Measurements from ENCODE around the gene AMPD1.

AMPD1 gene

DNA sequence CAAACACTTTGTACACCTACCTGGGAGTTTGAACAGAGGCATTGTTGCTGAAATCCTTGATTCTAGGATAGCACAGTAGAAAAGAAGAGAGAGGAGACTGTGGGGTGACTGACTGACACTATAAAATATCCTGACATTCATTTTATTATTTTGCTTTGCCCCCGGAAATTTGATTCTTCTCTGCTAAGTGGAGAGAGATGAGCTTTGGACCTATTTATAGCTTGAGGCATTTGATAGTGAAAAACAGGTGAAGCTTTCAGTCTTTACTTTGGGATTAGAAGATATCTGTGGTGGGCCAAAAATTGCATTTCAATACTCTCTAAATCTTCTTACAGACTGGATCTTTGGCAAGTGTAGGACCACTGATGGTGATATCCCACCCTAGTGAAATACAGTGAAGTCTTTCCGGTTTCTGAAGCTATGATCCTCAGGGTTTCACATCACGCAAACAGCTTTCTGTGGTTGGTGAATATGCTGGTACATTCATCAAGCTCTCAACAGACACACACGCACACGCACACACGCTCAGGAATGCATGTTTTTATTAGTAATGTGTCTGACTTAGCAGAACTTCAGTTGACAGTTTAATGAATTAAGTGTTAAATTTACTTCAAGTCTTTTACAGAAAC is at the start of gene AMPD1:
TSS of gene AMPD1 (minus strand) at position 117 of the 629 bp plus-strand sequence. CDS start at position 42, 75 bp downstream.
- DNase-seq = no peak

DNA sequence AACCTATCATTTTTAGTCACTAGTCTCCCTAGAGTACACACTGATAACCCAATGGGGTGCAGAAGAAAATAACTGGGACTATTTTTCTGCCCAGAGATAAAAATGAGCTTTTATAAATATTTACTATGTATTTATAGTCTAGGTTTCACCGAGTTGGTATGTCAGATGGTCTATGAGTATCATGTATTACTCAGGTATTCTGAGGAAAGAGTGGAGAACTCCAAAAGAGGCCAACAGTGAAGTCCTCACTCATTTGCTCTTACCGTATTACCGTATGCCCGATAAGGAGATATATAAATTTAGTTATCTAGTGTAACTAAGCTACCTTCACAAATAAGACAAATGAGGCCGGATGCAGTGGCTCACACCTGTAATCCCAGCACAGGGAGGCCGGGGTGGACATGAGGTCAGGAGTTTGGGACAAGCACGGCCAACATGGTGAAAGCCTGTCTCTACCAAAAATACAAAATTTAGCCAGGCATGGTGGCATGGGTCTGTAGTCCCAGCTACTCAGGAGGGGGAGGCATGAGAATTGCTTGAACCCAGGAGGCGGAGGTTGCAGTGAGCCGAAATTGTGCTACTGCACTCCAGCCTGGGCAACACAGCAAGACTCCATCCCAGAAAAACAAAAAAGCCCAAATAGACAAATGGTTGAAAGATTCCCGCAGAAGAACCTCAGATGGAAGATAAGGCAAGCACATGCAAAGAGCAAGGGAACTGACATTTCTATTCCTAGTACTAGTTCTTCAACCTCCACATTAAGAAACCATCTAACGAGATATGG is 46.8 kb upstream of the AMPD1 start:
- no peak for DNase-seq

DNA sequence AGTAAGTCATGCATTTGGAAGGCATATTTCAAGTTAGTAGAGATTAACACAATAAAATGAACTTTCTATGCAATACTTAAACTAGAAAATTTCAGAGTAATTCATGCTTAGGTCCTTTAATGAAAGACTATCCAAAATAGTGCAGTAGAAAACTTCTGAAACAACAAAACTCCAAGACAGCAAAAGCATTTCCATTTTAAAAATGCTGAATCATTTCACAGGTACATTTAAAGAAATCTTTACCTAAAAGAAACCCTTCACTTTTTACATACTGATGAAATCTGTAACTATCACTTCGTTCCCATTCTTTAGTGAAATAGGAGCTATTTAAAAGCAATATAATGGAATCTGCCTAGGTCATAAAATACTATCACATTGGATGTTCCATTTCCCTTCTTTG is 45.0 kb upstream of the AMPD1 start:
- DNase-seq = no peak

DNA sequence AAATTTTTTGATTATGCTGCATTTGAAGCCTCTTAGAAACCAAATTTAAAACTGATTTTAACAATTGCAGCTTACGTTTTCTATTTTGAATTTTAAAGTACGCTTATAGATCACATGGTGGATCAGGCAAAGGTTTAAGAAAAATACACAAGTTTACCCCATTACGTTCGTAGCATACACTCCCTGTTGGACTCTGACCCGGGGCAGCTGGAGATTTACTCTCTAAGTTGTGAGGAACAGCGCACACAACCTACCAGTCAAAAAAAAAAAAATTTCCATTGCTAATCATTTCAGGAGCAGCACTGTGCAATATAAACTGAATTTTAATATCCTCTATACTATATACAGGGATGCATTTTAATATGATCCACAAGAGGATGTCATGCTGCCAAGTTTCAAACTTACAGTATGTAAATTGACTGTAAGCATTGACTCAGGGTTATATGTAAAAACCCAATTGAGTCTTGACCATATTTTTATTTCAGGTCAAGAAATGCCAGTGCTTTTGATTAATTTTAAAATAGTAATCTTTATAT is 42.0 kb upstream of the AMPD1 start:
- DNase-seq = no peak

DNA sequence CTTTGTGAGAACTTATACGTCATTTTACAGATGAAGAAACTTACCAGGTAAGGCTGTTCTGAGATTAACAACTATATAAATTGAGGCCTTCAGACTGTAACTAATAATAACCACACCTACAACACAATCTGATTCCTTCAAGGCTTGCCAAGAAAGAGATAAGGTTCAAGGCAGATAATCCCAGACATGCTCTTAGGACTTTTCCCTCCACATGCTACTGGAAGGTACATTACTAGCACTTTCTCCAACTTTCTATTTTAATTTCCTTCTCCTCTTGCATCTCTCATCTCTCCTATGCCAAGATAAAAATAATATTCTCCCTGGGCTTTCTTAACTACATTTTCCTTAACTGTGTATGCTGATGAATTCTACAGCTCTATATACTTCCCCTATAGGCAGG is 40.1 kb upstream of the AMPD1 start:
- no peak for DNase-seq

DNA sequence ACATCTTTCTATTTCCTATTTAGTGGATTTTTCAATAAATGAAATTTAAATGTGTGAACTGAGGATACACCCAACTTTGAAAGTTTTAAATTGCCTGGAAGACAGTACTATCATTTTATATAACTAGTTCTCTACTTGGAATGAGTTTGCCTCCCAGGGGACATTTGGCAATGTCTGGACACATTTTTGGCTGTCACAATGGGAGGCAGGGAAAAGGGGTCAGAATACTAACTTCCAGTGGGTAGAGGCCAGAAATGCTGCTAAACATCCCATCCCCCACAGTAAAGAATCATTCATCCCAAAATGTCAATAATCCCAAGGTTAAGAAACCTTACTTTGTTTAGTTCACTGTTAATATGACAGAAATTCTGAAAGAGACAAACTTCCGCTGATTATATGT is 34.4 kb upstream of the AMPD1 start:
- no peak for DNase-seq

DNA sequence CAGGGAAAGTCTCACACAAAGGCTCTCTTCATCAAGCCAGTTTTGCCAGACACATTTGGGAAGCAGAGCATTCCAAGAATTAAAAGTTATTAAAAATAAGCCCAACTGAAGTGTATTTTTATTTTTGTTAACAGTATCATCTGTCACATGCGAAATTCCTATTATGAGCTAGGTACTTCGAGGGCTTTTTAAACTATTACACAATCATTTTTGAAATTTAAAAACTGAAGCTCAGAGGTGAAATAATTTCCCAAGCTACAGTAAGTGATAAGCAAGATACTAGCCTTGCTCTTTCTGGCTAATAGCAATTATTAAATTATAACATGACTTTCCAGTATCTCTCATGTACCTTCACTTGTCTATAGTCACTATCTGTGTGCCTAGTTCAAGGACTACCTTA is 33.2 kb upstream of the AMPD1 start:
- no peak for DNase-seq

DNA sequence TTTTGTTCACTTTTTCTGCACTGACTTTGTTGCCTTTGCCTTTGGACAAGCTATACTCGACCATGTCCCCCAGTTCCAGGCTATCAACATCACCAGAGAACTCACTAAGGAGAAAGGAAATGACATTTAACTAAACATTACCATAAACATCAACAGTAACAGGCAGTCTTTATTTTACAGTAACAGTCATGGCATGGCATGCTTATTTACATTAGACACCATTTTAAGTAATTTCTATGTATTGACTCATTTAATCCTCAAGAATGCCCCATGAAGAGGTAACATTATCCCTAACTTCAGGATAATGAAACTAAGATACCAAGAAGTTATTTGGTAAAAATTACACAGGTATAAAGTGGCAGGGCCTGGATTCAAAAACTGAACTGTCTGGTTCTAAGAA is 29.9 kb upstream of the AMPD1 start:
- no peak for DNase-seq

DNA sequence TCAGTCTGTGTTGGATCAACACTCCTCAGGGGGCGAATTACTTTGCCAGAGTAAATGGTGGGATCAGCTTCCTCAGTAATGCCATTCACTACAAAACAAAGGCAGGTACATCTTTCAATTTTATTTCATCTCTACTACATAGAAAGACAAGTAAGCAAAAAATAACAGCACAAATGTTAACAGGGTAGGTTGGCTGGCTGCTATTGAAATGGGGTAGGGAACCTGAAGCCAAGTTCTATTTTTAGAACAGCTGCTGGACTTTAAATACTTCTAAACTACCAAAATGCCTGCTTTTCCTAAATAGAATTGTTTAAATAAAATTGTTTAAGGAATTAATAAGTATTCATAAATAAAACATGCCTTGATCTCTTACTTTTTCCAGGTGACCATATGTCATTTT is 28.6 kb upstream of the AMPD1 start:
- no peak for DNase-seq

DNA sequence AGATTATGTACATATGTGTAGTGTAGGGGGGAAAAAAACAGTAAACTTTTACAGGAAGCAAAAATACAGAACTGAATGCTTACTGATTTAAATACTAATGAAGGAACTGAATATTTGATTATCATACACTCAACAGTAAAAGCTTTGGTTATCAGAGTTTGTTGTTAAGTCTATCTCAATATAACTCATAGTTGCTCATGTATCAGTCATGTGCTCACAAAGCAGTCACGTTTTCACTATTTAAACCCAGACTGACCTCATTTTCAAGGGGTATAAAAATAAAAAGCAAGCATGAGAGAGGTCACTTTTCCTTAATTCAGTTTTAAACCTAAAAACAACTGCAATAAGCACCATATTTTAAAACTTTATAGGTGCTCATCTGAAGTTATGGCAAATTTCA is 28.1 kb upstream of the AMPD1 start:
- no peak for DNase-seq

DNA sequence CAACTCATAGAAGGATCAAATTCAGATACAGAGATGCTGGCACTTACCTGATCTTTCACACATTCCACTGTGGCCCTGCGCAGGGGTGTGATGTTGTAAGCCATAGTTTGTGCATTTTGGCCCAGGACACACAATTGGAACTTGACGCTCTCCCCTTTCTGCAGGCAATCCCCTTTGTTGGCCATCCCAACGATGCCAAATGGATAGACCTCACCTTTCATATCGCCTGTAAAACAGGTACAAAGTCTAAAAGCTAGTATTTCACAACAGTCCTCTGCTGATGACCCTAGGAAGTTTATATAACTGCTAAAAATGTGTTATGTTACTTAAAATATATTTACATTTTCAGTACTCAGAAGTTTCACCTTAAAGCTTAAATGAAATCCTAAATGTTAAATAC is 25.1 kb upstream of the AMPD1 start:
- no peak for DNase-seq

DNA sequence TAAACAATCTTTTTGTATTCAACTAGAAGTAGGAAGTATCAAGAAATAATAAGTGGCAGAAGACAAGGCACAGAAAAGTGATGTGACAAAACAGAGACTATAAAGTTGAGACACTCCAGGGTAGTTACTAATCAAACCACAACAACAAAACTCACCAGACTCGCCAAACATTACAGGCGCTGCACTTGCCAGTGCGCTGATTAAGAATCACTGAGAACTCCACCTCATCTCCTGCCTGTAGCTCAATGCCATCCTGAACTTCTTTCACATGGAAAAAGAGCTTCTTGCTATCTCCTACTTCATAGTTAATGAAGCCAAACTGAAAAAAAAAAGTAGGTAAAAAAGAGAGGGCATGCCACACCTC is 24.1 kb upstream of the AMPD1 start:
- no peak for DNase-seq

DNA sequence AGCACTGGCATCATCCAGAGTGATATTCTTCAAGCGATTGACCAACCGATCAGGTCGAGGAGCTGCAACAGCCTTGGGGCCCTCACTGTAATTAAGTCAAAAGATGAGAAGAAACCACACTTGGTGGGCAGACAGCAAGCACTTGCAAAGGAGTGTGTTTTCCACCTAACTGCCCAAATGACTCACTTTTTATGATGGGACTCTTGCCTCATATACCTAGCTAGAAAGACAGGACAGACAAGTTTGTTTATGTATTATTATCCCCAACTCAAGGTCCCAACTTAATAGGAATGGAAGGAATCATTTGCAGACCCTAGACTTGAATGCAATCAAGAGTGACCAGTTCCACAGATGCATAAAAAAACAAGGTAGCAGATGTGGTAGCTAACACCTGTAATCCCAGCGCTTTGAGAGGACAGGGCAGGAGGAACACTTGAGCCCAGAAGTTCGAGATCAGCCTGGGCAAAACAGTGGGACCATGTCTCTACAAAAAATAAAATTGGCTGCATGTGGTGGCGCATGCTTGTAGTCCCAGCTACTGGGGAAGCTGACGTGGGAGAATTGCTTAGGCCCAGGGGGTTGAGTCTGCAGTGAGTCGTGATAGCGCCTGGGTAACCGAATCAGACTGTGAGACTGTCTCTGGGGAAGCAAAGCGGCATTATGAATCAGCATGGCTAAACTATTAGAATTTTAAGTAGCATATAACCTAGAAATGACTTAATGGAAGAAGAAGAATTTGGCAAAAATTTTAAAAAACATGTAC is 23.5 kb upstream of the AMPD1 start:
- no peak for DNase-seq

DNA sequence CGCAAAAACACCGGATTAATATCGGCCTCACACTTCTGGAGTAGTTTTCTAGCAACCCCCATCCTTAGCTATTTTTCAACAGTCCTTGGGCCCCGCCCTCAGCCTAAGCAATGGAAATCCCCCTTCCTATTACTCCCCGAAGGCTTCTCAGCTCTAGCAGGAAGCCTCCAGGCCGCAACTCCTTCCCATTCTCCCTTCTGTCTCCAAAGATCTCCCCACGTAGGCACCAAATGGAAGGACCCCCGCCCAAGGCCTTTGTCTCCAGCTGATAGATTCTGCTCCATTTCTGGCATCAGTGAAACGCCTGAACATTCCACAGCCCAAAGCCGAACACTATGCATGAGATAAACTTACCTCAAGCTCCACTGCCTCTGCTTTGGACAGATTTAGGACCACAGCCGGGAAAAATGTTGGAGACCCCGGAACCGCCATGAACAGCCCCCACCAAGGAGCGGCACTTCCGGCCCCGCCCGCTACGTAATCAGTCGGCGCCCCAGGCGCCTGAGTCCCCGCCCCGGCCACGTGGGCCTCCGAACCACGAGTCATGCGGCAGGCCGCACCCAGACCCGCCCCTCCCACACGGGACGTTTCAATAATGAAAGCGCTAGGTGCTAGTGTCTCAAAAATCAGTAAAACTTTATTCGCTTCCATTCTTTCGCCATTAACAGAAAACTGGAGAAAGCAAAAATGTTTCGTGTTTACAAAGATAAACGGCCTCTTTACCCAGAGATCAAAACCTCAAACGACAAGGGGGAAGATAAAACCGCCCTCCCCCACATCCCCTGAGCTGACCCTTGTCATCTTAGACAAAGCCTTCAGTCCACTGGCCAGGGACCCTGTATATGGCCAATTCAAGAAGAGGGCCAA is 21.2 kb upstream of the AMPD1 start, which contains the start of gene NRAS:
TSS of gene NRAS (minus strand) at position 468 of the 867 bp plus-strand sequence. CDS start 611 bp downstream, outside the sequence.
- peak; percentile 81 for DNase-seq

DNA sequence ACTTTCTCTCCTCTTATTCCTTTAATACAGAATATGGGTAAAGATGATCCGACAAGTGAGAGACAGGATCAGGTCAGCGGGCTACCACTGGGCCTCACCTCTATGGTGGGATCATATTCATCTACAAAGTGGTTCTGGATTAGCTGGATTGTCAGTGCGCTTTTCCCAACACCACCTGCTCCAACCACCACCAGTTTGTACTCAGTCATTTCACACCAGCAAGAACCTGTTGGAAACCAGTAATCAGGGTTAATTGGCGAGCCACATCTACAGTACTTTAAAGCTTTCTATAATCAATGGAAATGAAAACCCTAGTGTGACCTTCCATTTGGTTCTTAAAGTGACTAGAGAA is 20.6 kb upstream of the AMPD1 start:
- no peak for DNase-seq

DNA sequence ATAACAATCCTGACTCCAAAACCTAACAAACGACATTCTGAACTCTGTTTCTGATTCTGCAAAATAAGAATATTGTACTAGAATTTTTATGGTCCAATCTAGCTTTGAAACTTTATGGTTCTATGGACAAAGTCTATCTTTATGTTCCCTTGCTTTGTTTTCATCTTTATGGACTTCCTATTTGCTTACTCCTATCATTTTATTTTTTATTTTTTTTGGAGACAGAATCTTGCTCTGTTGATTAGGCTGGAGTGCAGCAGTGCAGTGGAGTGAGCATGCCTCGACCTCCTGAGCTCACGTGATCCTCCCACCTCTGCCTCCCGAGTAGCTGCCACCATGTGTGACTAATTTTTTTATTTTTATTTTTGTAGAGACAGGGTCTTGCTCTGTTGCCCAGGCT is 17.6 kb upstream of the AMPD1 start:
- DNase-seq = no peak

DNA sequence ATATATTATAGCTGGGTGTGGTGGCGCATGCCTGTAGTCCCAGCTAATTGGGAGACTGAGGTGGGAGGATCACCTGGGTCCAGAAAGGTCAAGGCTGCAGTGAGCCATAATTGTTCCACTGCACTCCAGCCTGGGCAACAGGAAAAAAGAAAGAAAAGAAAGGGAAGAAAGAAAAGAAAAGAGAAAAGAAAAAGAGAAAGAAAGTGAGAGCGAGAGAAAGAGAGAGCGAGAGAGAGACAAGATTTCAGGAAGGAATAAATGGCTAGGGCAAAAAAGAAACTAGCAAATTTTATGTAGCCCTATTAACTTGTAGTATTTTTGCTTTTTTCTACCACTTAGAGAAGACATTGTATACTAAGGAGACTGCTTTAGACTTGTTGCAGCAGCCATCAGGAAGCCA is 15.0 kb upstream of the AMPD1 start:
- no peak for DNase-seq

DNA sequence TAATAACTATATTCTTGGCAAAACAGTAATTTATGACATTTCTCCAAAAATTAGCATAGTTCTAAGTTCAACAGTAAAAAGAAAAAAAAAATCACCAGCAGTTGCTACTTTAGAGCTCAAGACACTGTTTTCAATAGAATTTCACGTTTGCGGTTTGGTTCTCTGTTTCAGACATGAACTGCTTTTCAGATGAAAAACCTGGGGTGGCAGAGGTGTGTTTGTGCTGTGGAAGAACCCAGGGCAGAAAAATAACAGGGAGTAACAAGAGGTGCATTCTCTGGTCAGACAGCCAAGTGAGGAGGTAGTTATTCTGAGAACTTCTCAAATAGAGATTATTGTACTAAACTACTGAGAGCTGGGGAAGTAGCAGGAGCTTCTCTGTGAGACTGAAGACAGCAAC is 12.3 kb upstream of the AMPD1 start:
- DNase-seq = no peak

DNA sequence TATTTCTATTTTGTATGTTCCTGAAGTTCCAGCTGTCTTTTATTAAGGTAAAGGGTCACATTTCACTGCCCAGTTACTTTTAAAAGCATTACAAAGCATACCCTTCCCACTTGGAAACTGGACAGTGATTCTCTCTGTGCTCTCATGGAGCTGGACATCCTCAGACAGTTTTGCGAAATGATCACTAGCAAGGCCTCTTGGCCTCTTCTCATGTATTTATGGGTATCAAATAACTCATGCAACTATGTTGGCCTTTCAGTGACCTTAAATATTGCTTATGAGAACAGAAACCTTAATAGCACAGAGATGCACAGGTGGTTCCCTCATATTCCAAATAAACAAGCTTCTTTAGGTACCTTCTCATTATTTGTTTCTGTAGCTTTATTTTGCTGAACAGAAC is 7.9 kb upstream of the AMPD1 start:
- DNase-seq = no peak

DNA sequence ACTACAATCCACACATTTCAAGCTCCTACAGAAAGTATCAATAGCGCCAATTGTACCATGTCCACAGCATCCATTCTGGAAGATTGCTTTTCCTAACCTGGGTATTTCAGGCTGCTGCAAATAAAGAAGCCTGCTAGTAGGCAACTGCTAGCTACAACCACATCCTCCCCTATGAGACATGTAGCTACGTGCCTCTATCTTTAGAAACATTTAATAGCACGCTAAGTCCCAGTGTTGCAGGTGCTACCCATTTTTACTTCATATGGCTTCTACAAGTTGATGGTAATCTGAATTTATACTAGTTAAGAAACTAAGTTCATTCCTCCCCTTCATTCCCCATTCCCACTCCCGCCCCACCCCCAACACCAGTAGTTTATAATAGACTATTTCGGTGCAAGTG is 7.4 kb upstream of the AMPD1 start:
- no peak for DNase-seq

DNA sequence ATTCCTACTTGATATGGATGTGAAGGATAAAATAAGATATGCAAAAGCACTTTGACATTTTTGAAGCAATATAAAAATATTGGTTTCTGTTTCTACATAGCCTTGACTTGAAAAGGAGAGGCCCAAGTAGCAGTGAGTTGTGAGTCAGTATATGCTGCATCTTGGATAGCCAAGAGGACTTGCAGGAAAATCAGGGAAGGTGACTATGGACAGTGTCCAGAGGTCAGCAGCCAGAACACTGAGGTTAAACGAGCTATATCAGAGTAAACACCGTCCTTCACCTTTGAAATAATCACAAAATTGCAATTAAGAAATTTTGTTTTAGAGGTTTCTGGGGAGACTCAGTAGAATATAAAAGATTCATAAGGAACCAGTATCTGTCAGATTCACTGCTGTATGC is 6.6 kb upstream of the AMPD1 start:
- DNase-seq = no peak

DNA sequence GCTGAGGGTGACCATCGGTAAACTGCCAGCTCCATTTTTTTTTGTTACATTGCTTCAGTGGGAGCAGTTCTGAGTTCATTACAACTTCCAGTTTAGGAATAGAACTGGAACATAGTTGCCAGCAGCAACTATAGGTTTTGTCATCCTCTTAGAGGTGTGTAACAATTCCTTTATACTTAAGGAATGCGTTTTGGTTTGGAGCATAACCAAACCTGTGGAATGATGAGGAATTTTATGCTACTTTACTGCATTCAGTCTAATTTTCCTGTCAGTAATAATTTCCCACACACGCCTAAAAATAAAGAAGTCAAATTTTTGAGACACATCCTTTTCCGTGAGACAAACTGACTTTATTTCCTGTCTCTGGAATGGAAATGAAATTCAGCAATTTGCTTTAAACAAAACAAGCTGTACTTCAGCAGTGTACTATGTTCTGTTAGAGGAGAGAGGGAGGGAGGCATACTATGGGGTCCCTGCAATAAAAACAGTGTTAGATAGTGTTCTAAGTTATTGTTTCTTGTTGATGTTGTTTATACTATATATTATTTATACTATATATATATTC is 4.8 kb upstream of the AMPD1 start:
- no peak for DNase-seq

DNA sequence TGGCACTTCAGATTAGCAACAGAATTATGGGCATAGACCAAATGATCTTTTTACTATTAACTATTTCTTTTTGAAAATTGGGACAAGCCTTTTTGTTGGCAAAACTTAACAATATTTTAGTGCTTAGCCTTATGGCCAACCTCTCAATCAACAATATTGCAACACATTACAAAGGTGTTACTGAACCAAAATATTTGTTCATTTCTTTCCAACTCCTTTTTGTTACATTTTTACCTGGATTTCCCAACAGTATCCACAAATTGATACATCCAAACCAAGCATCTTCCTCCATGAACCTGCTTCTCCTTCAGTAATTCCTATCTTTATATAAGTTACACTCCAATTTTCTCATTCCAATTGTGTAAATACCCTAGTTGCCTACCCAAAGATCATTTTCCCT is 1.5 kb upstream of the AMPD1 start:
- DNase-seq = no peak

Data from DMS153 (cell line).